Measurements from ENCODE around the gene TDRD5. TPM values are rescaled to one million over a fixed set of nuclear protein-coding genes. Genes with fewer than 3 reads are reported as not detected.

Gene TDRD5, protein sequence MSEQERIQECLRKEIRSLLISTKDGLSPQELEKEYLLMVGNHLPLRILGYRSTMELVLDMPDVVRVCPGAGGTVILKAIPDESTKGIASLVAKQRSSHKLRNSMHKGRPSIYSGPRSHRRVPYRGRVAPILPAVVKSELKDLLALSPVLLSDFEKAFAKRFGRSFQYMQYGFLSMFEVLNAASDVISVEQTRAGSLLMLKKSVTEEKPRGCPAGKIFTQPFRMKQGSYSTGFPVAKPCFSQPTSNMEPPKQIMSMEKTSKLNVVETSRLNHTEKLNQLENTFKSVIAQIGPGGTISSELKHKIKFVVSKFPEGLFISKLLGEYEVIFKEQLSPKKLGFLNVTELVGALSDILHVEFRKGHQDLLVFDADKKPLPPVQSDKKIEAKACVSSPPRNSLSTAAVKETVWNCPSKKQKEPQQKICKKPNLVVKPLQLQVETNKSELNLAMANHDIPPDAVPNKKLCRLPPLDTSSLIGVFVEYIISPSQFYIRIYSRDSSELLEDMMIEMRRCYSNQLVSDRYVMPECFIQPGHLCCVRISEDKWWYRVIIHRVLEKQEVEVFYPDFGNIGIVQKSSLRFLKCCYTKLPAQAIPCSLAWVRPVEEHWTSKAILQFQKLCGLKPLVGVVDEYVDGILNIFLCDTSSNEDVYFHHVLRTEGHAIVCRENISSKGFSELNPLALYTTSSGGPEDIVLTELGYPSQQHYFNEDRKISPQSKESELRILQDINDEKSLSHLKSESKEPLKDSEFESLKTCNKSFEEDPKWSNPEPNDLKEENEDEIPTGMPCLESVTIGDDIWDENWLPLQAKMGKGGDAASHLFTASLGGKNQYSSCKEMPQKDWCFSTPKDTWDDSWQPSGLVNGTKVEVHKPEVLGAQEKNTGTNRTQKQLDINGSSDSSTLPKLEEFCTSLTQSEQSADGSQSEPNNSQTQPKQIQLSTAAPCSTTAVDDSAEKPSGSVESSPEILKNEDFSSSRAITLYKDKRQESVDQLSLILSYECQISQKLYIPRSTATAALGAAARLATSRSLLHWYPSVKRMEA
- not detected in 2 replicates for total RNA-seq

DNA sequence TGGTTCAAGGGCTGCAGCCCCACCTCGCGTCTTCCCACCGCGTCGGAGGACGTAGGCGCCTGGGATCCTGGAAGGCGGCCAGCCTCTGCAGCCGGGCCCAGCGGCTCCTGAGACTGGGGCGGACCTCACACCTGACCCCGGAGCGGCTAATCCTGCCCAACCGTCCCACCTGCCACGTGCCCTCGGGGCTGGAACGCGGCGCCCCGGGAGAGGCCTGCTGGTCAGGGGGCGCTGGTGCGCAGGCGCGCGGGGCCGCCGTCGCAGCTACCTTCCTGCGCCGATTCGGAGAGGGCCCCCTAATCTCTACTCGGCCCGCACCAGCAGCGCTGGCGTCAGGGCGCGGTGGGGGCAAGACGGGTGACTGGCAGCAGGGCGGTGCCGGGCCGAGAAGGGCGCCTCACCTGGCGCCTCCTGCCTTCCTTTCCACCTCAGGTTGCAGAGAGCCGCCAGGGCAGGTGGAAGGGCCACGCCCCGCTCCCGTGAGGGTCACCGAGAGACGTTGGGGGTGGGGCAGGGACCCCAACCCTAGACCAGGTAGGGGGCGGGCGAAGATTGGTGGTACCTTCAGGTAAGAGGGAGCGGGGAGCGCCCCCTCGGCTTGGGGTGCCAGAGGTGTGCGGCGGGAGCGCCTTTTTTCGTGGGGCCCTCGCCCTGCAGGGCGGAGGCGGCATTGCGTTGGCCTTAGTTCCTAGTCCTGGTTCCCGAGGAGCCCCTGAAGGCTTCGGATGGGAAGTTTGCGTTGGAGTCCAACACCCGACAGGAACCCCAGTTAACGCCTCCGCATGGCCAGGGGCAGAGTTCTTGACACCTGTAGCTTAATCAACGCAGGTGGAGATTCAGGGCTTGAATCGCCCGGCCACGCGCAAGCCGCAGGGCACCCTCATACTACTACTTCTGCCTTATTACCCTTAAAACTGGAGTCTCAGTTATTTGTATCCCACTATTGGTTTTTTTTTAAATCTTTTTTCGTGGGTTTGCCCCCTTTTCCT lies at the start of gene TDRD5:
TSS of gene TDRD5 (plus strand) at position 241 of the 989 bp plus-strand sequence. CDS start 784 bp downstream, outside the sequence.

DNA sequence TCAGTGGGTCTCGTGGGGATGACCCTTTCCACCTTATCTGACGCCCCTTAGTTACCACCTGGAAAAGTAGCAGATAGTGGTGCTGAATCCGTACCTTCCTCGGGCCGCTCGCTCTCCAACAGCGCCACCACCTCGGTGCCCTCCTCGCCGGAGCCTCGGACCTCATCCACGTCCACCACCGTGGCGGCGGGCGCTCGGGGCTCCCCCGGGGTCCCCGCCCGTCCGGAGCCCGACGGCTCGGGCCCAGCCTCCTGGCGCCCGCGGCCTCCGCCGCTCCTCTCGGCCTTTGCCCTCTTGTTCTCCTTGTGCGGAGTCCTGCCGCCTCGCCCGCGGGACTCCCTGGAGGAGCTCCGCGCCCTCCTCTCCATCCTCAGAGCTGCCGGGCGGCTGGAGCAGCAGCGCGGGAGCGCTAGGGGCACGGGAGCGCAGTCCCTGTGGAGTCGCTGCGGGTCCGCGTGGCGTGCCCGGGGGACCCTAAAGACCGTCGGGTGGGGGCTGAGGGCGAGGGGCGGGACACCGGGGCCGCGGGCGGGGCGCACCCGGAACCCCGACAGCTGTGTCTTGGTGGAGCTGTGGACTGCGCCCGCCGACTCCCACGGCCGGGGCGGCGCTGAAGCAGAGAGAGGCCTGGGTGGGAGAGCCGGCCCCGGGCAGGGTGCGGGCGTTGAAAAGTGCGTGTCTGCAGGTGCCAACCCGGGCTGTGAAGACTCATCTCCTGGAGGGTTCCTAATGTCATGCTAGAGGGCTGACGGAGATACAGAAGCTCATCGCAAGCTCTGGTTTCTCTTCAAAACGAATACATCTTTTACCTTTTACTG lies 15.9 kb upstream of the TDRD5 start, which contains the start of gene NPHS2:
TSS of gene NPHS2 (minus strand) at position 452 of the 818 bp plus-strand sequence. CDS start at position 368, 84 bp downstream.

Other genes starting within 250 kb of the TDRD5 start
- gene AXDND1, start 225.9 kb upstream of the TDRD5 start, total RNA-seq = 0.05 and 0.30 TPM in 2 replicates
- not detected in 2 replicates for gene NPHS2, start 15.9 kb upstream of the TDRD5 start, total RNA-seq
- 0.05 TPM in 1 of 2 replicates, not detected in the other for gene FAM163A, start 151.5 kb downstream of the TDRD5 start, total RNA-seq

Measured in smooth muscle cell of the umbilical artery (primary cell).